CD4-positive, alpha-beta T cell treated with Interleukin-6 at 100 ng/mL for 8 hours (primary cell): Measurements from ENCODE around the gene INO80B.
A peak's percentile ranks its signal among the peaks of the same experiment; 100 is the strongest.

Experiments used
- DNase-seq: peaks from one replicate; pipeline ENCODE4 v3.0.0-alpha.2; 2020; ENCODE audit warnings: mixed read lengths, low spot score

INO80B gene

DNA sequence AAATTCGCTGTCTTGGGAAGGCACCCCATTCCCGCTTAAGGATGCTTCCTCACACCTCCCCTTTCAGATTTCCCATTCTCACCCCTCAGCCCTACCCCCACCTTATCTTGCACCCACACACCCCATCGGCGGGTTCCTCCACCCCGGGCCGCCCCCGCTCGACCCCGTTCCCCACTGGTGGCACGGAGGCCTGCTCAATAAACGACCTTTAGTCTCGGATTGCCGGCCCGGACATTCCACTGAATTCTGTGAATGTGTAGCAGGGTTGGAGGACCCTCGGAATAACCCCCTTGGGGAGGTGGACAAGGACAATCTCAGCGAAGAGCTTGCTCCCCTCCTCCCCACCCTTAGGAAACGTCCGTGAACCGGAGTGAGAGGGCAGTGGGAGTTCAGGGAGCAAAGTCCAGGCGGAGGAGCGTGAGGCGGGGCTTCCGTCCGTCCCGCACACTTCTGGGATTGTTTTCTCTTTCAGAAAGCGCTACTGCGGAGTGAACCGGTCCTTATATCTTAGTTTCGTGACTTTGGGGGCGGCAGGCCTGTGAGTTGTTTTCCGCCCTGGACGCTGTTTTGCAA is 47.3 kb downstream of the INO80B start:
- DNase-seq: no peak

DNA sequence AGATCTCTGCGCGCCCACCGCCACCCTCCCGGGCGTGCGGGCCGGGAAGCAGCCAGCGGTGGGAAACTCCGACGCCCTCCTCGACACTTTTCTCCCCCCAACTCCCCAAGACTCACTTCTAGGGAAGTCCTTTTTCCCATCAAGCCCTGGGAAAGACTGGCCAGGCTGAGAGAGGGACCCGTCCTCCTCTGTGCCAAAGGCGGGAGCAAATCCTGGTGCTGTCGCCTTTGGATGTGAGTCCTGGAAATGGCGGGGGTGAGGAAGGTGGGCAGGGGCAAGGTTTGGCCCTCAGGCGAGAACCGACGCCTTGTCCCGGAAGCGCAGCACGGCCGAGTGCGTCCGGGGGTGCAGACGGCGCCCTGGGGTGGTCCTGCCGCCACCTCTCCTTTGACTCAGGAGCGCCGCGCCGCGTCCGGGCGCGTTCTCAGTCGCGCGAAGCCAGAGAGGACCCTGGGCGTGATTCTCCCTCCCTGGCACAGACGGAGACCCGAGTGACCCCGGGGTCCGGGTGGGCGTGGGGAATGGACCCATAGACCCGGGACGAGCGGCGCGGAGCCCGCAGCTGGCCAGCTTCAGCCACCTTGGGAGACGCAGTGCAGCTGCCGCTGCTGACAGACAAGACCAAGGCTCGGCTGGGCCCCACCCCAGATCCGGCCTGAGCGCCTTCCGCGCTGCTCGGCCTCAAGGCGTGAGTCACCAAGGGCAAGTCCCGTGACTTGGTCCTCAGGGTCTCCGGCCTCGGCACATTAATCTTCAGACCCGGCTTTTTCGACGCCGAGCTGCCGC is 48.0 kb downstream of the INO80B start:
- DNase-seq: peak; percentile 34

DNA sequence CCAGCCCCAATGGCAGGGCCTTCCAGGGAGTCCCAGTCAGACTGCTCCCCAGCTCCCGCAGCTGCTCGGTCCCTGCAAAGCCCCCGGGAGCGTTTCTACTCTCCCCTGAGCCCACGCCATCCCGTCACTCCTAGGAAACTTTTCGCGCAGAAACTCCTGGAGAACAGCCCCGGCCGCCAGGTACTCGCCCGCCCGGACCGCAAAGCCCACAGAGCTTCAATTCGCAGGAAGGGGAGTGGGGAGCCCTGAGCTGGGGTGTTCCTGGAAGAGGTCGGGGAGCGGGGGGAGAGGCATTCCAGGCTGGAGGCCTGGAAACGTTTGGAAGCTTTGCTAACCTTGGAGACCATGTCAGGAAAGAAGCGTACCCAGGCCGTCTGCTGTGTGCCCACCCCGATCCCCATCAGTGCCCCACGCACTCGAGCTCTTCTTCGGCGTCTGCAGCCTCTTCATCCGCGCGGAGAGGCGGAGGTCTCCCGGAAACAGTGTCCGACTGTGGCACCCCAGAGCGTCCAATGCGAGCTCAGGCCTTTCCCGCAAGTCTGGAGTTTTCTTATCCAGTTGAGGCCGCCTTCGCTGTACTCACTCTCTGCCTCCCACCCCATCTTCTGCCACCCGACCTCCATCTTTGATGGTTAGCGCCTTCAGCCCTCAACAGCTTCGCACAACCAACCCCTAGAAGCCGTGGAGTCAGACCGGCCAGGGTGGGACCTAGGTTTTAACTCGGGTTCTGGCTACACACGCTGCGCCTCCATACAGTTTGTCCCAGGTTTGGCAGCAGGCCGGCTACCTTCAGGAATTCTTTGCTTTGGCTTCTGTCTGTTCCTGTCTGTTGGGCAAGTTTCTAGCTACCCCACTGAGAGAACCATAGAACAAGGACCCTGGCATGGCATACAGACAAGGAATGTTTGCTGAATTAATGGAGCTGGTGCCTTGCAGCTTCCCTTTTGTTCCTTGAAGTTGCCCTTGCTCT is 48.9 kb downstream of the INO80B start:
- no peak for DNase-seq

DNA sequence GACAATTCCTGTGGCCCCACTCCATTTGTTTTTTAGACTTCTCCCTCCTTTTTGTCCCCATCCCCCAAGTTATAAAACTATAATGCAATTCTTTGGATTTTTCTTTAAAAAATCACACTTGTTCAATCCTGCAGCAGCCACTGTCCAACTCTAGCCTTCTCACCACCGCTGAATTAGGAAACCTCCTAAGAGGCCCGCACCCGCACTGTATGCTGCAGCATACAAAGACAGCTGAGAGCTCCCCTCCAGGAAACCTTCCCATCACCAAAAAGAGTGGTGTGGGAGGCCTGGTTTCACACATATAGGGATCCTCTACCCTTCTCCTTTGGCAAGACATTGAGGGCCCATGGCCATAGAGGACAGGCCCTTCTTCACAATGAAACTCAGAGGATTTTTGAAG is 49.7 kb downstream of the INO80B start:
- no peak for DNase-seq

DNA sequence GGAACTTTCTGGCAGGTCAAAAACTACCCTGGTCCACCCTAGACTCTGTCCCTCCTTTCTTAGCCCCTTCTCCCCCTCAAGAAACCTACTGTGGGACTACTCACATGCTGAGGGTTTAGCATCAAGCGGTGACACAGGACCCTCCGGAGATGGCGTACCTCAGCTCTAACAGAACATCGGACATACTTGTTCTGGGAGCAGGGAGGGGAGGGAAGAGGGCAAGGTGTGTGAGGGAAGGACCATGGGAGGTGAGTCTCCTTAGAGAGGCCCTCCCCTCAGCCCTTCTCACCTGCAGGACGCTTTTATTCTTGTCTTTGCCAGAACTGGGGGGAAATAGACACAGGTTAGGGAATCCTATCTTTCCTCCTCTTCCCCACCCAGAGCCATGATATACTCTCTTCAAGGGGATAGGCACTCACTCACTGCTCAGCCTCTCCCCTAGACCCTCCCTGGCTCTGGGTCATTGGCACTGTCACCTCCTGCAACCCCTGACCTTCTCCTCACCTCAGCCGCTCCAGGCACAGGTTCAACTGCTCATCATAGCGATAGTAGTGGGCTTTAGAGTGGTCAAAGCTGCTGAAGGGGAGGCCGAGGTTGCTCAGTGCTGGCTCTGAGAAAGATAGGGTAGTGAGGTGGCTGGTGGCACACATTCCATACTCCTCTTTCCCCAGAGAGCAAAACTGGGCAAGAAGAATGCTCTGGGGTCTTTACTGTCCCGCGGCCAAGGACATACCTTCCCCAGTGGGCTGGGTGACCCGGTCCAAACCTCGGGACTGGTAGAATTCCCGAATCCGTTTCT is 50.8 kb downstream of the INO80B start:
- no peak for DNase-seq

DNA sequence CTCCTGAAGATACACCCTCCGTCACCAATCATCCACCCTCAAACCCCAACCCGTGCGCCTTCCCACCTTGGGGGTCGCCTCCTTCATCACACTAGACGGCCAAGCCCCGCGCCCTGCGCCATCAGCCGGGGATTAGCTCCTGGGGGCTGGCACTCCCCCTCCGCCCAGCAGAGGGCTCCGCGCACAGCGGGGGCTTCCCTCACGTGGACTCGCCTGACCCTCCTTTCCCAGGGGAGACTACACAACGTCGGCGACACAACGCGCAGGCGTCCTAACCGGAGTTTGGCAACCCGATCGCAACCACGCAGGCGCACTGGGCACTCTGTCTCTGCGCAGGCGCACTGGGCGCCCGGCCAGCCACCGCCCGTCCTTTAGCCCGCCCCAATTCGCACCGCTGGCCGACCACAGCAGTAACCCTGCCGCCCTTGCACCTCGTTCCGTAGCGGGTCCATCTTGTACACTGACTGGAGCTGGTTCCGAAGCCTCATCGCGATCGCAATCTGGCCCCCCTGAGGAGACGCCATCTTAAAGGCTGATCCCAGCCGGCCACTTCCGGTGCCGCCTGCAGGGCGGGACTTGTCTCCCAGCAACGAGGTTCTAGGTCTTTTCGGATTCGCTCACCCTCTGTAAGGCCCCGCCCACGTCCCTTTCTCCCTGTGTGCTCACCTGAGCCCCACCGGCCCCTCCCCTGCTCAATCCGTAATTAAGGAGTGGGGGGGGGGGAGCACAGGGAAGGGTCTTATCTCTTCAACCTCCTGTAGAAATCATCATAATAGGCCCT is 52.4 kb downstream of the INO80B start, which contains the start of gene PCGF1:
TSS of gene PCGF1 (minus strand) at position 551 of the 781 bp plus-strand sequence. CDS start at position 524, 27 bp downstream.
- peak; percentile 98 for DNase-seq
